K562 (cell line): ENCODE data around the gene MAP7D1. TPM values are rescaled to one million over a fixed set of nuclear protein-coding genes. Genes with fewer than 3 reads are reported as not detected.
A peak's percentile ranks its signal among the peaks of the same experiment; 100 is the strongest.

ENCODE experiments used
- E2F8 ChIP-seq: fragments of 450-650 bp; IDR thresholded peaks from 2 replicates; pipeline ENCODE4 v1.7.1; 2018; ENCODE audit warnings: mild to moderate bottlenecking, low read depth; ENCODE audit not compliant: partially characterized antibody
- EP400 ChIP-seq: fragments of 450-650 bp; IDR thresholded peaks from 2 replicates; pipeline ENCODE4 v1.6.1; 2017; ENCODE audit warnings: antibody characterized with exemption, mild to moderate bottlenecking, moderate library complexity
- FOSL1 ChIP-seq: fragments of 200-800 bp; sonication (Bioruptor generic); conservative IDR thresholded peaks from 2 replicates; pipeline ENCODE4 v1.6.1; 2016; ENCODE audit warnings: missing genetic modification characterization, missing compliant biosample characterization
- MAFF ChIP-seq: IDR thresholded peaks from 2 replicates; pipeline ENCODE4 v1.6.1; 2012; ENCODE audit warnings: low read length, improper control_type of control experiment
- MLLT1 ChIP-seq, 2 experiments: fragments of 450-650 bp; IDR thresholded peaks; 2 replicates each; pipeline ENCODE4 v1.6.1; 2016
- NFYB ChIP-seq: IDR thresholded peaks from 2 replicates; pipeline ENCODE4 v1.6.1; 2011; ENCODE audit warnings: mild to moderate bottlenecking, moderate library complexity; ENCODE audit not compliant: insufficient read length; ENCODE audit errors: extremely low read depth
- PBX2 ChIP-seq, 2 experiments: IDR thresholded peaks in 1 of 2; conservative IDR thresholded peaks in 1 of 2; 2 replicates each; pipeline ENCODE4 v1.6.1; 2016; ENCODE audit warnings: low read depth in 2 of 2, mild to moderate bottlenecking in 1 of 2, missing compliant biosample characterization in 1 of 2, missing genetic modification characterization in 1 of 2, moderate library complexity in 1 of 2
- RNF219 ChIP-seq: fragments of 250-450 bp; sonication (Bioruptor Pico); IDR thresholded peaks from 2 replicates; pipeline ENCODE4 v1.5.0; 2022; ENCODE audit warnings: mild to moderate bottlenecking
- SMAD4 ChIP-seq: fragments of 250-450 bp; sonication (Bioruptor Pico); conservative IDR thresholded peaks from 2 replicates; pipeline ENCODE4 v1.8.0; 2021; ENCODE audit warnings: inconsistent platforms, mild to moderate bottlenecking, moderate library complexity
- SRF ChIP-seq, 2 experiments: fragments of 250-450, 450-650 bp in 1 of 2; sonication (Bioruptor Pico) in 1 of 2; sonication (generic) in 1 of 2; formaldehyde crosslinking; IDR thresholded peaks; 2 replicates each; pipeline versions ENCODE4 v1.5.0 to v1.5.1; 2020 to 2022; ENCODE audit warnings: mild to moderate bottlenecking in 1 of 2, missing genetic modification reagents in 1 of 2
- TCF7L2 ChIP-seq: fragments of 150-350 bp; IDR thresholded peaks from 2 replicates; pipeline ENCODE4 v1.6.1; 2016; ENCODE audit warnings: low read depth, mild to moderate bottlenecking, low read length, moderate library complexity
- ZBTB2 ChIP-seq: fragments of 450-650 bp; IDR thresholded peaks from 2 replicates; pipeline ENCODE4 v1.6.1; 2016; ENCODE audit warnings: antibody characterized with exemption
- ZNF316 ChIP-seq: fragments of 450-650 bp; IDR thresholded peaks from 2 replicates; pipeline ENCODE4 v1.6.1; 2016
- ZNF408 ChIP-seq: fragments of 250-450 bp; sonication (Bioruptor Pico); IDR thresholded peaks from 2 replicates; pipeline ENCODE4 v1.4.0; 2020; ENCODE audit warnings: low read depth, mild to moderate bottlenecking, moderate library complexity
- ZNF695 ChIP-seq: fragments of 450-650 bp; formaldehyde crosslinking; IDR thresholded peaks from 2 replicates; pipeline ENCODE4 v1.4.0; 2020; ENCODE audit warnings: mild to moderate bottlenecking, moderate library complexity
- polyA plus RNA-seq, 8 experiments: library from polyadenylated mRNA; depleted of rRNA in 4 of 8; stranded (reverse) in 5 of 8; unstranded in 3 of 8; fragments of >200 nt; fragmentation: Nextera tagmentation in 2 of 8; fragmentation: Illumina TruSeq in 1 of 8; extraction: Ambion mirVana in 2 of 8; extraction: Trizol in 1 of 8; gene quantifications; 2 replicates each; pipeline versions ENCODE4 v1.2.1 to v1.2.3, GENCODE V29; 2011 to 2014; ENCODE audit warnings: inconsistent platforms in 1 of 8, missing spikeins in 1 of 8
- total RNA-seq, 7 experiments: library from RNA; depleted of rRNA in 6 of 7; stranded (reverse); fragments of >200 nt in 6 of 7; fragmentation: Illumina TruSeq in 2 of 7; extraction: Trizol in 2 of 7; gene quantifications; 2 replicates each; pipeline versions ENCODE4 v1.2.1 to v1.2.3, GENCODE V29; 2011 to 2021; ENCODE audit warnings: low replicate concordance in 1 of 7

Gene MAP7D1
- total and polyA plus RNA-seq, 9 of the 15 experiments (the other 6 are each of a cell fraction or from before 2014, with no cell fraction given), result 3.6 to 108 (median 34.5) TPM

- TF ChIP-seq MLLT1 (IDR thresholded peaks at IDR 0.05) (0 out of 4 replicates have a peak, but pooled peaks of 1 of the 2 experiments have one; percentile 42), MAFF (peak; percentile 37; the same call in 1 of the 2 replicates), PBX2 (CRISPR knock-in tag; IDR thresholded peaks at IDR 0.05; ENCODE audit: low read depth) (no peak), PBX2 (tag; conservative IDR thresholded peaks at IDR 0.05; ENCODE audit: low read depth) (peak; percentile 77), ZBTB2 (peak; percentile 63; the same call in 1 of the 2 replicates), SMAD4 (peak; percentile 83), ZNF316 (peak; percentile 75), SRF (CRISPR knock-in tag; IDR thresholded peaks at IDR 0.05) (peak in 1 of 2 experiments; percentile 89; a peak in 2 of 4 replicates), RNF219 (CRISPR knock-in tag) (no peak), FOSL1 (tag) (peak; percentile 74), TCF7L2 (no peak), E2F8 (no peak), EP400 (no peak; the same call in 1 of the 2 replicates), ZNF695 (CRISPR knock-in tag) (0 out of 2 replicates have a peak, but pooled peaks have one; percentile 30), NFYB (peak; percentile 18), ZNF408 (no peak)
Measured at GRCh38 chr1:36150296-36151133, 5.4 kb upstream of the MAP7D1 start (continued).
